ENCODE results near the gene C2orf76. TPM values are rescaled to one million over a fixed set of nuclear protein-coding genes. Genes with fewer than 3 reads are reported as not detected.

The C2orf76 gene
- total RNA-seq, 2 donors from 2014 or later: 15.8 to 16.2 TPM

DNA sequence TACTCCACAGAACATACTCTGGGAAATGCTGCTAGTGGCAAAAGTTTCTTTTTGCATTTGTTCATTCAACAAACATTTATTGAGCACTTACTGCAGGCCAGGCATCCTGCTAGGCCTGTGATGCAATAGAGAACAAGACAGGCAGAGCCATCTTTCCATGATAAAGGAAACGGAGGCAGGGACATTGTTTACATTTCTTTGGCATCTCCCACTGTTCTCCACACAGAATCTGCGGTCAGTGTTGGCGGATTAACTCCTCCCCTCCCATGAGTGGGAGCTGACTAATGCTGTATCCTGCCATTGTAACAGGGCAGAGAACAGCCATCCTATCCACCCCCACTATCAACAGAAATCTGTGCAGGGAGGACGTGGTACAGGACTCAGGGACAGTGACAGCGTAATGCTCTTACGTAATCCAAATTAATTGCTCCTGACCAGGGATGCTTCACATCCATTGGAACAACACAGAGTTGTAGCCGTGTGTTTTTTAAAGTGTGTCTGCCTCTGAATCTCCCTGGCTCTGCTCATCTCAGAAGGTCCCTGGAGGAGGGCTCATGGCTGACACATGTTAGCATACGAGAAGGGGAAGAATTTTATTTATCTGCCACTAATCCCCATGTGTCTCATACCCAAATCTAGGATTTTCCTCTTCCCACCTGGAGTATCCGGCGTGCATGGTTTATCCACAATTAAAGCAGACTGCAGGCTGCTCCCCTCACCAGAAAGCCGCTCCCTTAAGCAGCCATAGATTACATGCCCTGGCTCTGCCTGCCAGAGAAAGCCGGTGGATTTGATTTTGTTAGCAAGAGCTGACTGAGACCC, 110.7 kb downstream of the C2orf76 start:
- WGBS: 63% methylated on average over 12 of the region's 12 CpGs
- intact Hi-C loops (cut with DNase I): loop anchor here (2.0 kb wide), 1 partner anchor 15 kb away; no protein-coding TSS in a partner anchor
- H3K27ac ChIP-seq: no peak overlapping the region

GRCh38 chr2:119254601-119255080, 112.0 kb downstream of the C2orf76 start:
- intact Hi-C loops (cut with DNase I): loop anchor here (2.0 kb wide), 1 partner anchor 14 kb away; no protein-coding TSS in a partner anchor
- Histone ChIP-seq H3K9me3 (no peaks in the 10 kb centered on the region), H3K36me3 (no peaks in the 10 kb centered on the region), H3K4me1 (replicated peaks) (no peaks in the 10 kb centered on the region), H3K4me3 (no peak overlapping the region), H3K27me3 (replicated peaks; ENCODE audit: insufficient read depth) (no peaks in the 10 kb centered on the region), H3K27ac (no peak overlapping the region)
- TF ChIP-seq, protein P1, sequence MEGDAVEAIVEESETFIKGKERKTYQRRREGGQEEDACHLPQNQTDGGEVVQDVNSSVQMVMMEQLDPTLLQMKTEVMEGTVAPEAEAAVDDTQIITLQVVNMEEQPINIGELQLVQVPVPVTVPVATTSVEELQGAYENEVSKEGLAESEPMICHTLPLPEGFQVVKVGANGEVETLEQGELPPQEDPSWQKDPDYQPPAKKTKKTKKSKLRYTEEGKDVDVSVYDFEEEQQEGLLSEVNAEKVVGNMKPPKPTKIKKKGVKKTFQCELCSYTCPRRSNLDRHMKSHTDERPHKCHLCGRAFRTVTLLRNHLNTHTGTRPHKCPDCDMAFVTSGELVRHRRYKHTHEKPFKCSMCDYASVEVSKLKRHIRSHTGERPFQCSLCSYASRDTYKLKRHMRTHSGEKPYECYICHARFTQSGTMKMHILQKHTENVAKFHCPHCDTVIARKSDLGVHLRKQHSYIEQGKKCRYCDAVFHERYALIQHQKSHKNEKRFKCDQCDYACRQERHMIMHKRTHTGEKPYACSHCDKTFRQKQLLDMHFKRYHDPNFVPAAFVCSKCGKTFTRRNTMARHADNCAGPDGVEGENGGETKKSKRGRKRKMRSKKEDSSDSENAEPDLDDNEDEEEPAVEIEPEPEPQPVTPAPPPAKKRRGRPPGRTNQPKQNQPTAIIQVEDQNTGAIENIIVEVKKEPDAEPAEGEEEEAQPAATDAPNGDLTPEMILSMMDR (IDR thresholded peaks at IDR 0.05): no peak
- 98% methylated on average over 10 of the region's 10 CpGs for WGBS
- DNase-seq (ENCODE audit: low spot score): no peak

More for the DNA sequence above, 110.7 kb downstream of the C2orf76 start:
- no peak for DNase-seq (ENCODE audit: low spot score)
- no peaks in the 10 kb centered on the region for H3K27me3 ChIP-seq (replicated peaks; ENCODE audit: insufficient read depth)
- no peaks in the 10 kb centered on the region for H3K36me3 ChIP-seq
- H3K4me1 ChIP-seq (replicated peaks): no peaks in the 10 kb centered on the region
- H3K9me3 ChIP-seq: no peaks in the 10 kb centered on the region
- no peak for TF ChIP-seq POLR2A (IDR thresholded peaks at IDR 0.05)
- TF ChIP-seq POLR2AphosphoS5 (IDR thresholded peaks at IDR 0.05): no peak
- TF ChIP-seq, protein P1 (IDR thresholded peaks at IDR 0.05): no peak
- no peak overlapping the region for H3K4me3 ChIP-seq

DNA sequence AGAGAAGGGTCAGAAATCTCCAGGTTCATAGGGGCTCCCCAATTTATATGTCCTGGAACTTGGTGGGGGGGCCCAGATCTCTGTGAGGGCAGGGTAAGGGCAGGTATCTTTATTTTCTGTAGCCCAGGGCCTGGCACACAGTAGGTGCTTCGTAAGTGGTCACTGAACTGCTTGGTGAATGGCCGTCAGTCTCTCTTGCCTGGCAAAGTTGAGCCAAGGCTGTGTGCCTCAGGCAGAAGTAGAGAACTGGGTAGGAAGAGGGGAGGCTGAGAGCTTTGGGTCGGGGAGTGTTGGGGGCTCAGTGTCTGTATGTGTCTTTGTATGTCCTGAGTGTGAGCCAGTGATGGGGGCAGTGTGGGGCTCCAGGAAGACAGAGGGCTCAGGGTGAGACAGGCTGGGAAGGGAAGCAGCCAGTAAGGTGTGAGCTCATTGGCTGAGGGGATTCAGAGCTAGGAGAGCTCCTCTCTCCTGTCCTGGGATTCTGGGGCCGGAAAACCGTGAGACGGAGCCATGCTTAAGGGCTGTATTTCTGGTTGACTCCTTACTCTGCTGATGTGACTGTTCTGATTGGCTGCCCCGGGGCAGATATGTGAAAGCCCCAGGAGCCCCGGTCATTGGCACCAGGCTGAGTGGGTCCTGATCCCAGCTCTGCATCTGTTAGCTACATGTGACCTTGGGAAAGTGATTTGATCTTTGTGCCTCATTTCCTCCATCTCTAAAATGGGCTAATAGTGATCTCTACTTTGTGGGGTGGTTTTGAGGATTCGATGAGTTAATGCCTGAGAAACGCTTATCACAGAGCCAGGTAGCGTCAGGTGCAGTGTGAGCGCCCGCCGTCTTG, 112.7 kb downstream of the C2orf76 start:
- no peak overlapping the region for H3K4me3 ChIP-seq
- H3K27ac ChIP-seq: no peak overlapping the region
- no peaks in the 10 kb centered on the region for H3K4me1 ChIP-seq (replicated peaks)
- no peak for DNase-seq (ENCODE audit: low spot score)
- WGBS: 86% methylated on average over 14 of the region's 14 CpGs
- no peaks in the 10 kb centered on the region for H3K9me3 ChIP-seq
- H3K27me3 ChIP-seq (replicated peaks; ENCODE audit: insufficient read depth): no peaks in the 10 kb centered on the region
- TF ChIP-seq, protein P1 (IDR thresholded peaks at IDR 0.05): no peak
- no peak for TF ChIP-seq POLR2AphosphoS5 (IDR thresholded peaks at IDR 0.05)
- no peak for TF ChIP-seq POLR2A (IDR thresholded peaks at IDR 0.05)
- no peaks in the 10 kb centered on the region for H3K36me3 ChIP-seq
- intact Hi-C loops (cut with DNase I): loop anchor here (2.0 kb wide), 1 partner anchor 13 kb away; no protein-coding TSS in a partner anchor

DNA sequence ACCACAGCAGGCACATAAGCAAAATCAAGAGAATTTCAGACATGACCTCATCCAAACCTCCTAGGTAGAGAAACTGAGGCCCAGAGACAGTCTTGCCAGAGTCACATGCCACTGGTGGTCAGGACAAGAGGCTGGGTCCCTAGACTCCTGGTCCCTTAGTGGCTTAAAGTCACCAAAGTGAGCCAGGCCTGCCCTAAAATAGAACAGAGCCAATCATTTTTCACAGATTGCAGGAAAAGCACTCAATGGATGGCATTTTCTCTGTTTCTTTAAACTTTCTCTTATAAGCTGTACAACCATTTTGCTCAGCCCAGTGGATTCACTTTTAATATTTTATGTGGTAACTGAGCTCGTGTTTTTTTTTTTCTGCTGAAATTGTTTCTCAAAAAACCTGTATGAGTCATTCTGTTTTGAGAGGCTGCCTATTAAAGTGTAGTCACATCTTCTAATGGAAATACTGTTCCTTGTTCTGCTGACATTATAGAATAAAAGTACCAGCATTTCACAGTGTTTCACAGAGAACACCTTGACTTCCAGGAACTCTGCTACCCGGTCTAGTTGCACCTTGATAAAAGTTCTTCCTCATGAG, 113.4 kb downstream of the C2orf76 start:
- no peaks in the 10 kb centered on the region for H3K27me3 ChIP-seq (replicated peaks; ENCODE audit: insufficient read depth)
- TF ChIP-seq POLR2AphosphoS5 (IDR thresholded peaks at IDR 0.05) (no peak), POLR2A (IDR thresholded peaks at IDR 0.05) (no peak)
- TF ChIP-seq, protein P1 (IDR thresholded peaks at IDR 0.05): no peak
- H3K9me3 ChIP-seq: no peaks in the 10 kb centered on the region
- no peak for DNase-seq (ENCODE audit: low spot score)
- no peaks in the 10 kb centered on the region for H3K4me1 ChIP-seq (replicated peaks)
- H3K27ac ChIP-seq: peak overlapping the region in 1 of 2 donors; percentile 47
- H3K4me3 ChIP-seq: no peak overlapping the region
- WGBS: 24% methylated on average over 2 of the region's 2 CpGs
- intact Hi-C loops (cut with DNase I): no loop called here
- H3K36me3 ChIP-seq: no peaks in the 10 kb centered on the region

Other genes with a start within 250 kb of the C2orf76 start
- gene C1QL2, start 208.1 kb downstream of the C2orf76 start, total RNA-seq: 1 to 10 TPM in 1 of 2 donors, under 1 TPM in 1; 0.23 to 1.4 TPM
- 10 to 100 TPM; 15.3 to 25.1 TPM for gene STEAP3, start 143.0 kb downstream of the C2orf76 start, total RNA-seq
- gene DBI, start 143 bp upstream of the C2orf76 start, total RNA-seq: 100 to 1,000 TPM; 145 to 324 TPM
- 1 to 10 TPM; 1.7 to 6.8 TPM for gene TMEM37, start 65.0 kb upstream of the C2orf76 start, total RNA-seq
- gene SCTR, start 157.6 kb upstream of the C2orf76 start, total RNA-seq: not detected
- gene CFAP221, start 177.6 kb upstream of the C2orf76 start, total RNA-seq: 10 to 100 TPM in 1 of 2 donors, not detected in 1; 18.3 TPM

Data from prostate gland (tissue), 2 donors.